ENCODE measurements around the gene ESPNL.

- TF ChIP-seq CTCF (conservative IDR thresholded peaks at IDR 0.05; ENCODE audit: low read depth, low read length) (no peak), NFE2L2 (IDR thresholded peaks at IDR 0.05; ENCODE audit: low read depth, low read length) (no peak)
Observed at GRCh38 chr2:238093181-238094140, 6.7 kb upstream of the ESPNL start.

All from IMR-90 (cell line).